Hypothalamus (tissue), 51 donors: ENCODE results near the gene SLC5A12.
A peak's percentile ranks its signal among the peaks of the same experiment; 100 is the strongest.
"Not testable (repeated sequence)": the region's sequence is repeated elsewhere in the genome, so short reads cannot be mapped to it uniquely, and the experiment has no call there.

Experiments used
- DNase-seq, 51 donors: peaks; one replicate each; lab custom pipeline; 2025; lab: John Stamatoyannopoulos, UW

SLC5A12 gene

GRCh38 chr11:26662916-26663315, 58.9 kb downstream of the SLC5A12 start:
- no peak for DNase-seq

DNA sequence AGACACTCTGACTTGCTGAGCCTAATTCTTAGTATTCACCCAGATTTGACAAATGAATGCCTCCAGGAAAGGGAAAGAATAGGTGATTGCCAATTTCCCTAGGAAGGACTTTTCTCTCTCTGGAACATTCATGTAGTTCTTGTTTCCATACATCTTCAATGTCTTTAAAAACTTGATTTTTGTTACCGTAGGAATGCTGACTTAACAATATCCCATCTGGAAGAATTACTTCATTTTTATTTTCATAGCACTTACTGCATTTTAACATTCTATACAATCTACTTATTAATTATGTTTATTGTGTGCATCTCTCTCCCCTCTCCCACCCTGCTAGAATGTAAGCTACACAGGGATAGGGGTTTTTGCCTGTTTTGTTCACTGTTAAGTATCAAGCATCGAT, 66.6 kb downstream of the SLC5A12 start:
- DNase-seq, result no peak

DNA sequence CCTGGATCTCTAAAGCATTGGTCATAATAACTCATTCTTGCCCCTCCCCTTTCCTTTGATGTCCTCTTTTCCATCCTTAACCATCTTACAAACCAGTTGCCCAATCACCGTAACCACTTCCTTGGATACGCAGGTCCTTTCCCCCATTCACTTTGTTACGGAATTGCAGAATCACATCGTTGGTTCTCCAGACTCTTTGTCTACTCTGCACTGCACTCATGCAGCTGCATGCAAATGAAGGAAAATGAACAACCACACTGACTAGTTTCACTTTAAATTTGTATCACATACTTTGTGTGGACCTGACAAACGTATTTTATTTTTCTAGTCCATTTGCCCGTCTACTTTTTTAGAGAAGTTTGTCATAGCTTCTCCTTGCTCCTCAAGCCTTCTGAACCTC, 69.9 kb downstream of the SLC5A12 start:
- no peak for DNase-seq

- DNase-seq, result peak in 19 of 51 donors; percentile 0 to 49 (median 29)
These were observed 72.0 kb downstream of the SLC5A12 start for GRCh38 chr11:26649884-26650283.

DNA sequence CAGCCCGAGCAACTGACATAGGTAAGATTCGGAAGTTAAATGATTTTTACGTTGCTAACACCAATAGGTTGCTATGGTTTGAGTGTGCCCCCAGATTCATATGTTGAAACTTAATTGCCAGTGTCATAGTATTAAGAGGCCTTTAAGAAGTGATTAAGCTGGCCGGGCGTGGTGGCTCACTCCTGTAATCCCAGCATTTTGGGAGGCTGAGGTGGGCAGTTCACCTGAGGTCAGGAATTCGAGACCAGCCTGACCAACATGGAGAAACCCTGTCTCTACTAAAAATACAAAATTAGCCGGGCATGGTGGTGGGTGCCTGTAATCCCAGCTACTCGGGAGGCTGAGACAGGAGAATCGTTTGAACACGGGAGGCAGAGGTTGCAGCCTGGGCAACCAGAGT, 78.5 kb downstream of the SLC5A12 start:
- DNase-seq, result not testable (repeated sequence)

DNA sequence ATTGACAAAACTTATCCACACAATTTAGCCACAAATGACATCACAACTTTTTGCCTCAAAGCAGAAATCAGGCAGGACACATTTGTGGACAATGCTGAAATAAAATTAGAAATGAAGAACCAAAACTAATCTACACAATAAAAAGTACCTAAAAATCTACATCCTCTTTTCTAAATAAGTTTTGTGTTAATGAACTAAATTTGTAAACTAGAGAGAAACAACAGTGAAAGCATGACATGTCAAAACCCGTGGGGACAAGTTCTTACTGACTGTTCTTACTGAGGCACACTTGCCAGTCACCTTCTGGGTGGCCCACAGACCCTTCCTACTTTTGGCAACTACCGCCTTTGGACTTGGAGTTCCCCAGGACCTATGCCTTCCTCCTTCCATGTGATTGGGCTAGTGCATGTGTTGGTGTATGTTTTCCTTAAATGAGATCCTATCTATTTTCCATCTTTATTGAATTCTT, 89.1 kb downstream of the SLC5A12 start:
- DNase-seq, result no peak

DNA sequence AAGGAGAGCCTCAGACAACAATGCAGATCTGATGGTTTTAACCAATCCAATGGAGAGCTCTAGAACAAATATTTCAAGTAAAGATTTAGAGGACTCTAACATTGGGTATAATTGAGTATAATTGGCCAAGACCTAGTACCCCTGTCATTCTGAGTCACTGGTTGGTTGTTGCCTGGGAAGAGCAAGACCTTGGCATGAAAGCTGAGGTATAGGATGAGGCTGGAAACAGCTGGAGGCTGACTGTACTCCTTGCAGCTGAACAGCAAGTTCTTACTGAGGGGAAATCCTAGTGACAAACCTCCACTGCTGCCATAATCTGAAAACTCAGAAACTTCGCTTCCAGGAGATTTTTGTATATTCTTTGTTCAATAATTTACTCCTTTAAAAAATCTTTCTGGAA, 95.5 kb downstream of the SLC5A12 start:
- no peak for DNase-seq

- no peak for DNase-seq
These were observed 98.7 kb downstream of the SLC5A12 start for GRCh38 chr11:26623076-26623659.

- DNase-seq, result no peak
These were observed 99.7 kb downstream of the SLC5A12 start for GRCh38 chr11:26622181-26622580.

DNA sequence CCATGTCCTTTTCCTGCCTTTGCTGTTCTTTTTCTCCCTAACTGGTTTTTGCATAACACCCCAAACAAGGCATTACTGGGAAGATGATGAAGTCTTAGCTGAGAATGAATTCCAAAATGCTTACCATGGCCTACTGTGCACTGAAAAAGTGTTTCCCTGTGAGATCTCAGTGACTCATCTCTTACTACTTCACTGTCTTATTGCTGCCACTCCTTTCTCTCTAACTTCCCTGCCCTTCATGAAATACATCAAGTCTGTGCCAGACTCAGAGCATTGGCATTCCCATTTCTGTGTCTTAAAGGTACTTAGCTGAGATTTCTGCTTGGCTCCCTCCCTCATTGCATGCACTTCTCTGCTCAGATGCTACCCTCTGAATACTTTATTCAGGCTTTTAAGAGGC, 100.7 kb downstream of the SLC5A12 start:
- no peak for DNase-seq

DNA sequence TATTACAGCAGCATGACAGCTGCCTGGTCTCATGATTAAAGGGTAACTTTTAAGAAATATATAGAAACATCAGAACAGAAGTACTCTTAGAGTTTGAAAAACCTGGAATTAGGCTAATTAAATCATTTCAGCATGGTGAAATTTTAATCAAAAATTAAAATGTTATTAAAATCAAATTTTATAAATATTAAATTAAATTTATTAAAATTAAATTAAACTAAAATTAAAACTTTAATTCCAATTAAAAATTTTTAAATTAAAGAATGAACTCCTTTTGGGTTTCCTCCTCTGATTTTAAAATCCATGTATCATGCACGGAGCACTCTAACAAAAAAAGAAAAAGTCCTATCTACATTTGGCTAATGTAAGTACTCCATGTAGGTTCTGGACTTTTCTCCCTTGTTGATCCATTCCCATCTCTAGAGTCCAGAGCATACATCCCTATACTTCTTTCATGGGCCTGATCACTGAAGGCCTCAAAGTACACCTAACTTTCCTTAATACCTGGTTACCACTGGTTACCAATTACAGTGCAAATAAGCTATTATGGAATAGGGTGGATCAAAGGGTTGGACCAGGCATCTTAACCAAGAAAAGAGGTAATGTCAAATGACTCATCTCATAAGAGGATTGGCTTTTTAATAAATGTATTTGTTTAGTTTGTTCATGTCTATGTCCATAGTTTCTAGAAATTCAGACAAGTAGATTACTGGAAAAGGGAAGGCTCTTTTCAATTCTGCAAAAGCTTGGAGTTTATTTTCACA, 101.4 kb downstream of the SLC5A12 start:
- no peak for DNase-seq

DNA sequence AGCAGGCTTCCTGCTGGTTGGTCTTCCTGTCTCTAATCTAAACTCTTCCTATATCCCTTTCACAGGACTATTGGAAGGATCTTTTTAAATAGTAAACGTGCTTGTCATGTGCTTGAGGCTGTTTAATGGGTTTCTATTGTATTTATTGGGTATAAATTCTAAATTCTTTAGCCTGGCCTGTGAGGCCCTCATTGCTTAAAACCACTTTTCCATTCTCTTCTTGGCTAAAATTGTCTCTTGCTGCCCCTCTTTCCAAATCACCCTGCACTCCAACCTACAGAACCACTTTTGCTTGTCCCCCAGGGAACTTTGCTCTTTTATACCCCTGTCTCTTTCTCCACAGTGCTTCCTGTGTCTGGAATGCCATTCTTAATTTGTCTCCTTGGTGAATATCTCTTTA, 103.4 kb downstream of the SLC5A12 start:
- DNase-seq, result no peak
